HG02588 (cell line): ENCODE results near the gene FBXO30.
A peak's percentile ranks its signal among the peaks of the same experiment; 100 is the strongest.

Experiments
- ATAC-seq: cut with Tn5 transposase; IDR thresholded peaks from one replicate; pipeline ENCODE4 v1.9.1; 2021; ENCODE audit warnings: mild to moderate bottlenecking, moderate library complexity; ENCODE audit not compliant: unreplicated experiment

The FBXO30 gene, protein sequence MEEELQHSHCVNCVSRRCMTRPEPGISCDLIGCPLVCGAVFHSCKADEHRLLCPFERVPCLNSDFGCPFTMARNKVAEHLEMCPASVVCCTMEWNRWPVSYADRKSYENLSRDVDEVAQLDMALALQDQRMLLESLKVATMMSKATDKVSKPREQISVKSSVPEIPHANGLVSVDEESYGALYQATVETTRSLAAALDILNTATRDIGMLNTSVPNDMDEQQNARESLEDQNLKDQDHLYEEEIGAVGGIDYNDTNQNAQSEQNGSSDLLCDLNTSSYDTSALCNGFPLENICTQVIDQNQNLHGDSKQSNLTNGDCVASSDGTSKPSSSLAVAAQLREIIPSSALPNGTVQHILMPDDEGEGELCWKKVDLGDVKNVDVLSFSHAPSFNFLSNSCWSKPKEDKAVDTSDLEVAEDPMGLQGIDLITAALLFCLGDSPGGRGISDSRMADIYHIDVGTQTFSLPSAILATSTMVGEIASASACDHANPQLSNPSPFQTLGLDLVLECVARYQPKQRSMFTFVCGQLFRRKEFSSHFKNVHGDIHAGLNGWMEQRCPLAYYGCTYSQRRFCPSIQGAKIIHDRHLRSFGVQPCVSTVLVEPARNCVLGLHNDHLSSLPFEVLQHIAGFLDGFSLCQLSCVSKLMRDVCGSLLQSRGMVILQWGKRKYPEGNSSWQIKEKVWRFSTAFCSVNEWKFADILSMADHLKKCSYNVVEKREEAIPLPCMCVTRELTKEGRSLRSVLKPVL

DNA sequence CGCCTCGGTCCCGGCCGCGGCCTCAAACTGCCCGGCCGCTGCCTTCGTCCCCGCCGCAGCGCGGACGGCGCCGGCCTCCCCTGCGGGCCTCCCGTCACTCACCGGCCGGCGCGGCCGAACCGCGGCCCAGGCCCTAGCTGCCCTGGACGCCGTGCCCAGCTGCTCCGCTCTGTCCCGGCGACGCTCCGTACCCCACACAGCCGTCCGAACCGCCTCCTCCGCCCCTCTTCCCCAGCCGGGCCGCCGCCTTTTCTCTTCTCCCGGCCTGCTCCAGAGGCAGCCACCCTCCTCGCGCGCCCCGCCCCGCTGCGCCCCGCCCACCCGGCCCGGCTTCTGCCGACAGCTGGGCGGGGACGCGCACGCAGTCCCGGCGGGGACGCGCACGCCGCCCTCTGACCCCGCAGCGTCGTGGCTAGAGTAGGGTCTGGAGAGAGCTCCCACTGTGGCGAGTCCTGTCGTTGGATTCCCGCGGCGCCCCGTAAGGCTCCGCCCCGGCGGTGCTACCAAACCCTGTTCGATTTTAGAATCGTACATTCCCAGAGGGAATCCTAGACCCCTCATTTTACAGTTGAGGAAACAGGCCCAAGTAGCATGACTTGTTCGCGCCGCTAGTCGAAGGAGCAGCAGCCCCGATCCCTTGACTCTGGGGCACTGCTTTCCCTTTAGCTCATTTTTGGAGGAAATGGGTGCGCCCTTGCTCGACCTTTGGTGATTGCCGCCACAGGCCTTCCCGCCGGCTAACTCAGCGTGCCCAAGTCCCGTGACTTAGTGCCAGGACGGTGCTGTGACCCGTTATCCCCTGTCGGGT, at the start of gene FBXO30:
Gene FBXO30, minus strand, starts transcription at position 295 of the 808 bp plus-strand sequence. CDS start 8,390 bp downstream, outside the sequence.
- ATAC-seq, result peak; percentile 80

DNA sequence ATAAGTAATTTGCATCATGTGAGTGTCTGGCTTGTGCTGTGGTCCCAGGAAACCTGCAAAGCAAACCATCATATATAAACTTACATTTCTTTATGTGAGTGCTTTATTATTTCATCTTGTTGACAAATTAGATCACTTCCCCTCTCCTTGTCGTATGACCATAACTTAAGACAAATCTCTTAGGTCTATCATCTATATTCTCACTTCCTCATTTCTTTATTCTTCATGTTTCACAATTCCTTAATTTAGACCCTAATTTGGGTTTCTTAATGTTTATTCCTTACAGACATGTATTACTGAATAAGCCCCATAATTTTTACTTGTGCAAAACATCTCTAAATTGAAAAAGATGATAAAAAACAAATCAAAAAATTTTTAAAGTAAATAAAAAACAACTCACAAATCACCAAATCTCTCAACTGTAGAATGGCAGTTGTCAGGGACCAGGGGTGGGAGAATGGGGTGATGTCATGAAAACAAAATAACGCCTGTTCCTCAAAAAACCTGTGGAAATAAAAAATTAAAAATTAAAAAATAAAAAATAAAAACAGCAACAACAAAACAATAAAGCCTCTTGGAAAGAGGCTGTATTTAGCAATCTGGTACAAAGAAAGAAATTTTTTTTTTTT, 49.5 kb upstream of the FBXO30 start:
- peak; percentile 34 for ATAC-seq

DNA sequence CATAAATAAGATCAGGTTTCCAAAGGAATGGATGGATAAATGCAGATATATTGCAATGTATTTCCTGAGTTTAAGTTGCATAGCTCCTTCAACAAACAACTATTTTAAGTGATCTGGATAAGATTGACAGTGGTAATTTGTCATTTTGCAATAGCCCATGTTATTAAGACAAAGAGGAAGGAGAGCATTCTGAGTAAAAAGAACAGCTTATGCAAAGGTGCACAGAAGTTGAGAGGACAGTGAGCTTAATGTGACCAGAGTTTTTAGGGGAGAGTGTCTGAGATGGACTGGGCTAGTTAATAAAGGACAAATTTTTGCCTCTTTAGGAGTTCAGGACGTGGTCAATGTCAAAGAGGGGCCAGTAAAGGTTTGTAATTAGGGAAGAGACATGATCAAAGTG, 48.8 kb upstream of the FBXO30 start:
- no peak for ATAC-seq

DNA sequence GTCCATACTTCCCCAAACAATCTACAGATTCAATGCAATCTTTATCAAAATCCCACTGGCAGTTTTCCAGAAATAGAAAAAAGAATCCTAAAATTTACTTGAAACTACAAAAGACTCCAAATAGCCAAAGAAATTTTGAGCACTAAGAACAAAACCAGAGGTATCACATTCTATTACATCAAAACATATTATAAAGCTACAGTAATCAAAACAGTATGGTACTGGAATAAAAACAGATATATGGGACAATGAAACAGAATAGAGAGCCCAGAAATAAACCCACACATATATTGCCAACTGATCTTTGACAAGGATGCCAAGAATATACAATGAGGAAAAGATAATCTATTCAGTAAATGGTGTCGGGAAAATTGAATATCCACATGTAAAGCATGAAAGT, 46.0 kb upstream of the FBXO30 start:
- no peak for ATAC-seq

DNA sequence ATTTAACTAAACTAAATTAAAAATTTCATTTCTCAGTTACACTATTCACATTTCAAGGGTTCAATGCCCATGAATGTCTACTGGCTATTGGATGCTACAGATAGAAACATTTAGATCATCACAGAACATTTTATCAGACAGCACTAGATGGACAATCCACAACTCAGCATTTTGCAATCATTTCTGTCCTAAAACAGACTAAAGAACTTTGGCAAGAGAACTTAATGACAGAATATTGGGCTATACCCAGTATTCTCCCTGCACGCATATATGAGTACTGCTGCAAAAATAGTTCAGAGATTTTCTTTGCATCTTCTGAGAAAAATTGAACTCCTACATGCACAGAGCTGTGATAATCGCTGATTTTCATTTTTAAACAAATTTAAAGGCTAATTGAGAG, 36.1 kb upstream of the FBXO30 start:
- no peak for ATAC-seq

DNA sequence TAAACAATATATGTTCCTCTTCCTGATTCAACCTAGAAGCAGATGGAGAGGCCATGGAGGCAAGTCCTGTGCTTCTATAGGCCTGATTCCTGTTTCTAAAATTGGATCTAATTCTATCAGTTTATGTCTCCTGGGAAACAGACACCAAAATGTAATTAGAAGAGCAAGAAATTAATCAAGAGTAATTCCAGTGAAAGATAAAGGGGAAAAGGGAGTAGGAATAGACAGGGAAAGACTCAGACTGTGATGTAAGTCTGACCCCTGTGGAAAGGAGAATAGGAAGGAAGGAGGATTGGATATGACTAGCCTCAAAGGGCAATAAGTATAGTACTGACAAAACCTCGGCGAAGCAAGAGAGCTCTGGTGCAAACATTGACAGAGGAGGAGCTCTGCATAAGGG, 33.9 kb upstream of the FBXO30 start:
- ATAC-seq, result no peak

DNA sequence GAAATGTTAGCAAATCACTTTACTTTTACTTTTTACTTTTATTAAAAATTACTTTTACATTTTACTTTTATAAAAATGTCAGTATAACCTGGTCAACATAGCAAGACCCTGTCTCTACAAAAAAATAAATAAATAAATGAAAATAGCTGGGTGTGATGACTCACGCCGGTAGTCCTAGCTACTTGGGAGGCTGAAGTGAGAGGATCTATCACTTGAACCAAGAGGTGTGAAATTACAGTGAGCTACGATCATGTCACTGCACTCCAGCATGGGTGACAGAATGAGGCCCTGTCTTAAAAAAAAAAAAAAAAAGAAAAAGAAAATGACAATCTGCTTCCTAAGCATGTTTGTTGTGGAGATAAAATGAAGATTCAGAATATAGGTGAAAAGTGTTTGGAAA, 31.0 kb upstream of the FBXO30 start:
- no peak for ATAC-seq

DNA sequence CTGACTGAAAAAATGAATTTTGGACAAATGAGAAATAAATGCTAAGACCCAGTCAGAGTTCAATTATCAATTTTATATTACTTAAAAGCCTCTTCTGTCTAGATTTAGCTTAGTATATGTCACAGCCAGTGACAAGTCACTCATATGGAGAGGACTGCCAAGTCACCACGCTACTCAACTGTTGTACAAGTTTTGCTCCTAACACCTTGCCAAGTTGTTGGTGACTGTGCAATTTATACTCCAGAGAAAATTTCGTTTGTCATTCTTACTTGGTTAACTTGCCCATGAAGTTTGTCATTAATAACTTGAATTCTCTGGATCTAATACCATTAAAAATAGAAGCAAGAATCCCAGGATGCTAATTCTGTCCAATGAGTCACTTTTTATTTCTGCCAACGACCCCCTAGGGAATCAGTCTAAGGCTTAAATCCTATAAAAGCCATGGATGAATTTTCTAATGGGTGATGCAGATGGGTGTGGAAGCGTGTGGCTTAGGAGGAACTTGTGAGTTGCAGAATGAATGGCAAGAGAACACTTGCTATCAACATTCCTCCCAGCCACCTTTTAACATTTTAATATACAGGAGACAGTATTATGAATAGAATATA, 30.4 kb upstream of the FBXO30 start:
- ATAC-seq, result no peak

DNA sequence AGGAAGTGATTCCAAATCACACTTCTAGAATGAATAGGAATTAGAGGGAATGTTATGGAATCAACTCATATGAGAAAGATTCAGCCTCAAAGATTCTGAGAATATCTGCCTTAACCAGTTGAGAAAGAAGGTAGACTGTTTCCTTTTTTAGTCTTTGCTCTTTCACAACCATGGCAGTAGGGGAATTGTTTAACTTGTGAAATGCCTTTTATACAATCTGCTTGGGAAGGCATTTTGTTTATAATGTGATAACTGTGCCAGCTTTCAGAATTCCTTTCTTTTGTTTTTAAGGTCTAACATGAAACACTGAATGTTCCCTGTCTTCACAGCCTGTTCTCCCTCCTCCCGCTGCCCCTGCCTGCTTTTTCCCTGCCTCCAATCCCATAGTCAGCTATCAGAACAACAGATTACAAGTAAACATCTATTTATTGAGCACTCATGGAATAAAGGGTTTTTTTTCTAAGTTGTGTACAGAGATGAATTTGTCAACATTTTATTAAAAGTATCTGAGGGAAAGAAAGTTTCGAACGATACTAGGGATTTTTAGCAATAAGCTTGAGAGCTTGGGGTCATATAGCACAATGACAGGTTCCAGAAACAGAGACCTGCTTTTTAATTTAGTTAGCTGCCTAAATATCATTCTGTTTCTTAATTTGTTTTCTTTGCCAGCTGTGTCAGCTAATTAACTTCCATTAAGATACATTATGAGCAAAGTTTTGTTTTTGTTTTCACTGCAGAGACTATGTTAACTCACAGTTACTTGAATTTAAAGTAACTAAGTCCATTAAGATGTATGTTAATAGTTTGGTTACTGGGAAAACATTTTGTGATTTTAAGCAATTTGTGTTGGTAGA, 28.3 kb upstream of the FBXO30 start:
- ATAC-seq, result no peak

DNA sequence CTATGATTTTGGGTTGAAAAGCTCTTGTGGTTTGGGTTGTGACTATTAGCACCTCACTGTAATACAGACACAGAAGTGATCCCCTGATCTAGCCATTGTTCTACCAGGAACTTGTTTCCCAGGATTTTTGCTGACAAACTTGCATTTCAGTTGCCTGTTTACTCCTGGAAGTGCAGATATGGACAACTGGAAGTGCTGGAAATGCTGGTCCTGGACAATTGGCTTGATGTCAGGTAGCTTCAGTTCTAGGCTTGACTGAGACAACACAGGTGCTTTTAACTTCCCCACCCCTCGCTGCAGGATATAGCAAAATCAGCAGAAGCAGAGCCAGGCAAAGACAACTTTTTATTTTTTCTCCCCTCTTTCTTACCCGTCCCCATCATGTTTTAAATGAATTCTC, 27.1 kb upstream of the FBXO30 start:
- no peak for ATAC-seq

DNA sequence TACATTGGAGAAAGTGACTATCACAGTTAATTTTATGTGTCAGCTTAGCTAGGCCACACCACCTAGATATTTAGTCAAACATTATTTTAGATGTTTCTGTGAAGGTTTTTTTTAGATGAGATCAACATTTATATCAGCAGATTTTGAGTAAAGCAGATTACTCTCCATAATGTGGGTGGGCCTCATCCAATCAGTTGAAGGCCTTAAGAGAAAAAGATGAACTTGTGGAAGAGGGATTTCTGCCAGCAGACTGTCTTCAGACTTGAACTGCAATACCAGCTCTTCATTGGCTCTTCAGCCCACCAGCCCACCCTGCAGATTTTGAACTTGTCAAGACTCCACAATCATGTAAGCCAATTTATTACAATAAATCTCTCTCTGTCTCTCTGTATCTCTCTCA, 25.1 kb upstream of the FBXO30 start:
- ATAC-seq, result no peak

DNA sequence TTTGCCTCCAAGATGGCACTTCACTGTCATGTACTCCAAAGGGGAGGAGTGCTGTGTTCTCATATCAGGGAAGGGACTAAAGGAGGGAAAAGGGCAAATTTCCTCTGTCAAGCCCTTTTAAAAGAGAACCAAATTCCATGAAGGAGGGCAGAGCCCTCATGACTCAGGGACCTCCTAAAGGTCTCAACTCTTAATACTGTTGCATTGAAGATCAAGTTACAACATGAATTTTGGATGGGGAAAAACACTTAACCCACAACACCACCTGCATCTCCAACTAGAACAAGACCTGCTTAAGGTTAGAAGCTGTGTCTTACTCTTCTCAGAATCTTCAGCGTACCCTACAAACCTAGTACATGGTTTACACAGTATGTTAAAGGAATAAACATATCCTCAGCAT, 23.7 kb upstream of the FBXO30 start:
- no peak for ATAC-seq

DNA sequence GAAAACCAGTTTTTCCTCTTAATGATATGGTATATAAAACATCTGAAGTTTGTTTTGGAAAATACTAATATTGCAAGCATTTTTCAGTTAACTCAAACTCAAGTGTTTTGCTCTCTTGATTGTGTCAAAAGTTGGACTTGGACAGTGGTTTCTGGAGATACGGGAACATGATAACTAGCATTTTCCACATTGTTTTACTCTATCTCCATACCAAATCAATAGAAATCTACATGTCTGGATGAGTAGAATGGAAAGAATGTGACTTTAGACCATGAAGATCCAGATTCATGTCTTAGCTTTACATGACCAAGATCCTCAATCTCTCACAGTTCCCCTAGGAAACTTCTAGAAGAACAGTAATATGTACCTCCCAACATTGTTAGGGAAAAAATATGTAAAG, 22.2 kb upstream of the FBXO30 start:
- ATAC-seq, result no peak

DNA sequence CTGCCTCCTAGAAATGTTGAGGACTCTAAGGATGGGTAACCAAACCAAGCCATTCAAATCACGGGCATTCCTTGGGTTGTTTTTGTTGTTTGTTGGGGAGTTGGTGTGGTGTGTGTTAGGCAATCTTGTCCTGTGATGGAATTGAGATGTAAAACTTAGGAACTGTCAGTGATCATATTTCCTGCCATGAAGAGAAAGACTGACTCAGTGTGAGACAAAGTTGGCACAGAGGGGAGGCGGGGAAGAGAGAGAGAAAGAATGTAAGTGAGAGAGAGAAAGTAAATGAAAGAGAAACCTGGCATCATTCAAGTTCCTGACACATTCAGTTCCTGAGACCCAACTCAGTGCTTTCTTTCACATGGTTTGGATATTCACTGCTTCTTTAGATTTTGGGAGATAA, 21.6 kb upstream of the FBXO30 start:
- ATAC-seq, result no peak

DNA sequence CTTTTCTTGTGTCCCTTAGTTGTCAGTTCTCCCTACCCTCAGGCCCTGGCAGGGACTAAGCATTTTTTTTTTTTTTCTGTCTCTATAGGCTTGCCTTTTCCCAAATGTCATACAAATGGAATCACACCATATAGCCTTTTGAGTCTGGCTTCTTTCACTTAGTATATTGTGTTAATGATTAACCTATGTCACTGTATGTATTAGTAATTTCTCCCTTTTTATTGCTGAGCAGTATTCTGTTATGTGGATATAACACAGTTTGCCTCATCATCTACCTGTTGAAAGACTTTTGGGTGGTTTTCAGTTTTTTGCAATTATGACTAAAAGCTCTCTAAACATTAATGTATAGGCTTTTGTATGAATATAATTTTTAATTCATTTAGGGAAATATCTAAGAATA, 16.0 kb upstream of the FBXO30 start:
- ATAC-seq, result no peak

DNA sequence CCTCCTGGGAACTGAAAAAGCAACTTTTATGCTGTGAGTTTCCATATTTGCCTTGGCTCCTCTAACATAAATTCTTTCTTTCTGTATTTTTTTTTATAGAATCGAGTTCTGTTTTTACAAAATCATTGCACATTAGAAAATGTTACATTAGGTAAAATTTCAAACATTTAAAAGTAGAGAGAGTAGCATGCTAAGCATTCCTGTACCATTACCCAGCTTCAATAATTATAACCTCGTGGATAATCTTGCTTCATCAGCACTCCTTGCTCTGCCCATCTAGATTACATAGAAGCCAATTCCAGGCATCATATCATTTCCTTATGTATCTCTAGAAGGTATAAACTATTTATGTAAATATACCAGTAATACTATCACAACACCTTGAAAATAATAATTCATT, 15.4 kb upstream of the FBXO30 start:
- ATAC-seq, result no peak

DNA sequence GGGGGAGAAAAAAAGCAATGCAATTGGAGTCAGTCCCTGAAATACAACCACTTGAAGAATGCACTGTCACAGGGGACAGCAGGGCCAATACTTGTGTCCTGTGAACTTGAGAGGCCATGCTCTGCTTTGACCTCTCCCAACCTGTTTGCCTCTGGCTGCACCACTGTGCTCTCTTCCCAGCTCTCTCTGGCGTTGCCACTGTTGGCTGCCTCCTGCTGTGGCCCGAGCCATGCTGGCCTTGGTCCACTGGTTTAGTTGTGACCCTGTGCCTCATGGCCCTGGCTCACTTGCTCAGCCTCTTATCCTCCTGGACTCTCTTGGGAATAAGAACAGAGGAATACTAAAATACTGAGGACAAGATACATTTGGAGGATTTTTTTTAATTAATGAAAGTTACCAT, 14.5 kb upstream of the FBXO30 start:
- ATAC-seq, result no peak

DNA sequence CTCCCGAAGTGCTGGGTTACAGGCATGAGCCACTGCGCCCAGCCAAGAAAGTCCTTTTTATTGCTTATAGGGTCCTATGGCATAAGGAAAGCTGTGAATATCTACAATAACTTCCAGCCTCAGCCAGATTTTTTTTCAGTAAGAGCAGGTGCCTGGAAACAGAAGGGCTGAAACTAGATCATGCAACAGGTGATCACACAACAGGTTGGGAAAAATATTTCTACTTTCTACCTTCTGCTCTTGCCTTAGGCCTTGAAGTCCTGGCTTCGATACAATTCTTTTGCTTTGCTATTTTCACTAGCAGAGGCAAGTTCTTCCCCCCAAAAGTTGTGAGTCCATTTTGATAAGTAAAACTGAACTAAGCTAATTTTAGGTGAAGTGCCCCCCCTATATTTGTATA, 9.7 kb upstream of the FBXO30 start:
- no peak for ATAC-seq

DNA sequence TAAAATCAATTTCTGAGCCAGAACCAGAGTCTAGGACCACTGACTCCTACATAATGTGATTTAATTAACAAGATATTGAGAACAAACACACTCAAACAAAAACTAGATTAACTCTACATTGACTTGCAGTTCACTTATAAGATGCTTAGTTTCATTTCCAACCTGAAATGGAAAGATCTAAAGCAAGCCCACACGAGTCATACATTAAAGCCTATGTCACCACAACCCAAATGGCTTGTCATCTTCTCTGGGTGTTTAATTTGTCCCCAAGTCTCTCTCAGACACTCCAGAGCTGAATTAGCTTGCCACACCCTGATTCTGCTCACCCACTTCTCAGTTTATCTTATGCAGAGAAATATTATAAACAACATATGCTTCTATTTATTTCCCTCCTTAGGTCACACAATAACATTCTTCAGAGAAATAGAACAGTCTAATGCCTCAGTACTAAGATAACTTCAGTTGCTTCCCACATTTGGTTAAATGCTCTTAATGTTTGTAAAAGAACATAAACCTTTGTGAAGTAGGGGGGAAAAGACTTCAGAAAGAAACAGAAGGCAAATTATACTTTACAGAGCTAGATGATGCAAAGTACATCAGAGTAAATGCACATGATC, 8.8 kb upstream of the FBXO30 start:
- no peak for ATAC-seq
